ENCODE measurements around the gene TOGARAM2. TPM values are rescaled to one million over a fixed set of nuclear protein-coding genes. Genes with fewer than 3 reads are reported as not detected.

The TOGARAM2 gene
- total and polyA plus RNA-seq, 9 donors = 0.52 to 3.8 (median 1.3) TPM

DNA sequence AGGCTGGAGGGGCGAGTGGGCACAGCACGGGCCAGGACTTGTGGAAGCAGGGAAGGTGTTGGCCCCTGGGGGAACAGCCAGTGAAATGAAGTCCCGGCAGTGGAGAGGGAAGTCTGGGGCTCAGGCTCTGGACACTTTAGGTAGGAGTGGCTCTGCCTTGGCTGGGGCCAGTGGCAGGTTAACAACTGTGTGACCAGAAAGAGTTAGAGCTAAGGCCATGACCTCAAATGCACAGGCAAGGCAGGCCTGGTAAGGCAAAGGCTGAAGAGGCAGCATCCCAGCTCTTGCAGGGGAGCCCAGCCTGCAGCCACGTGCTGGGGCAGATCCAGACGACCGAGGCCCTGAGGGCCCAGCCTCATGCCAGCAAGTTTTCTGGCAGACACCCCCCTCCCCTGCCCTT, 71.7 kb downstream of the TOGARAM2 start:
- no peak for DNase-seq
- Histone ChIP-seq H3K27ac (ENCODE audit: low read length) (no peak overlapping the region), H3K4me1 (ENCODE audit: control insufficient read depth, insufficient read depth, low read length) (peaks cover 17% of the 10 kb centered on the region), H3K36me3 (ENCODE audit: control insufficient read depth, insufficient read depth, low read length) (no peaks in the 10 kb centered on the region), H3K9me3 (replicated peaks; ENCODE audit: control insufficient read depth, low read depth, low read length) (no peaks in the 10 kb centered on the region), H3K4me3 (ENCODE audit: low read length) (no peak overlapping the region), H3K27me3 (ENCODE audit: control insufficient read depth, insufficient read depth, low read length) (peaks cover 4% of the 10 kb centered on the region)
- 45% methylated on average over 6 of the region's 6 CpGs for WGBS (ENCODE audit: insufficient coverage)

DNA sequence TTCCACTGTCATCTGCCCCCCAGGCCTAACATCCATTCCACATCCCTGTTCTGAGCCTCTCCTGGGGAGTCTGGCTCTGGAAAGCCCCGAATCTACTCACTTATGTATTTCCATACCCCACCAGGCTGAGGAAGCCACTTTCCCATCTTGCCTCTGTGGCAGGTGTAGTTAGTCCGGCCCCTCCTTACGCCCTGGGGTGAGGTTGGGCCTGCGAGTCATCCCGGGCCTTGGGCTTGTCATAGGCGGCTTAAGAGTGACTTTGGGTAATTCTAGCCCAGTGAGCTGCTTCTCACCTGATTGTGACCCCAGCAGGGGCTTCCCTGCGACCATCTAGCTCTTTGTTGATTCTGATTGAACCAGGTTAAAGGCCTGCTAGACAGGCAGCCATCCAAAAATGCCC, 72.1 kb downstream of the TOGARAM2 start:
- H3K27ac ChIP-seq (ENCODE audit: low read length) = no peak overlapping the region
- no peak overlapping the region for H3K4me3 ChIP-seq (ENCODE audit: low read length)
- DNase-seq = no peak
- peaks cover 17% of the 10 kb centered on the region for H3K4me1 ChIP-seq (ENCODE audit: control insufficient read depth, insufficient read depth, low read length)
- H3K27me3 ChIP-seq (ENCODE audit: control insufficient read depth, insufficient read depth, low read length) = peaks cover 4% of the 10 kb centered on the region
- no peaks in the 10 kb centered on the region for H3K36me3 ChIP-seq (ENCODE audit: control insufficient read depth, insufficient read depth, low read length)
- WGBS (ENCODE audit: insufficient coverage) = 63% methylated on average over 7 of the region's 7 CpGs
- H3K9me3 ChIP-seq (replicated peaks; ENCODE audit: control insufficient read depth, low read depth, low read length) = no peaks in the 10 kb centered on the region

DNA sequence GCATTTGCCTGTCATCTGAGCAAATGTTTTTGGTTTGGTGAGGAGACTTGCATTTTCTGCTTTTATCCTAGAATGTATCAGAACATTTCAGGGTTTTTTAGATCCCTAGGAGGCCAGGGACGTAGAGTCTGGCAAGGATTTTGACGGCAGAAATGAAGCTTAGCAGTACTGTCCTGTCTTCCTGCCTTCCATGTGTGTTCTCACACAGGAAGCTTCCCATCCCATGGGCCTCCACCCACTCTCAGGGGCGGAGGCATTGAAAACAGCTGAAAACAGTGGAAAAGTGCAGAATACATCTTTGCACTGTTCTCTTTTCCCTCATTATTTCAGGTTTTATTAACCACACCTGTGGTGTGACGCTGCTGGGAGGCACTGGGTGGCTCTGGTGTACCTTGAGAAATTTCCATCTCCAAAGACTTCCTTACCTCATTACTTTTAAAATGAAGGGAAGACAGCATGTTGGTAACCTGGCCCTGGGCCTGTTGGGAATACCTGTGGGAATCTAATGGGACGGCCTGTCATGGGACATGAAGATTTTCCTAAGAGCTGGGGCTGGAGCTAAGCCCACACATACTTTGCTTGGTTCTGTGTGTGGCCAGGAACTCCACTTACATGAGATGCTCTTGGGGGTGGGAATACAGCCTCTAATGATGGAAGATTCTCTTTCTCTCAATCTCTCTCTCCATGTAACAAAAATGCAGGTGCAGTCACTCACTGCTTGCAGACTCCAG, 72.7 kb downstream of the TOGARAM2 start:
- no peak overlapping the region for H3K4me3 ChIP-seq (ENCODE audit: low read length)
- peaks cover 4% of the 10 kb centered on the region for H3K27me3 ChIP-seq (ENCODE audit: control insufficient read depth, insufficient read depth, low read length)
- 22% methylated on average over 3 of the region's 5 CpGs for WGBS (ENCODE audit: insufficient coverage)
- H3K9me3 ChIP-seq (replicated peaks; ENCODE audit: control insufficient read depth, low read depth, low read length) = no peaks in the 10 kb centered on the region
- no peaks in the 10 kb centered on the region for H3K36me3 ChIP-seq (ENCODE audit: control insufficient read depth, insufficient read depth, low read length)
- DNase-seq = peak; percentile 65
- peaks cover 17% of the 10 kb centered on the region for H3K4me1 ChIP-seq (ENCODE audit: control insufficient read depth, insufficient read depth, low read length)
- H3K27ac ChIP-seq (ENCODE audit: low read length) = no peak overlapping the region

DNA sequence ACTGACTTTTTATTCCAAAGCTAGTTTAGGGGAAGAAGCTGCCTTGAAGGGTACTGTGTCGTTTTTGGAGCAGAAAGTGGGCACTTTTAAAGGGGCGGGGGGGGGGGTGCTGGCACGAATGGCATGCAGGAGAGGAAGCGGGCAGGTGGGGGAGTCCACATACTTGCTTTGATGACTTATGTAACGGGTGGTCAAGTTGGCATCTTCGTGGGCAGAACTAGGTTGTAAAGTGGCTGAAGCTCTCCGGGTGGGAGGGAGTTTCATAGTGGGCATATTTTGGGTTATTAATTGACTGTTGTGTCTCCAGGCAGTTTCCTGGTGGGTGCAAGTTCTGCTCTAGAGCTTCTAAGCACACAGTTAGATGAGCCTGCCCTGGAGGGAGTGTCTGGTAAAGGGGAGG, 73.3 kb downstream of the TOGARAM2 start:
- Histone ChIP-seq H3K9me3 (replicated peaks; ENCODE audit: control insufficient read depth, low read depth, low read length) (no peaks in the 10 kb centered on the region), H3K4me3 (ENCODE audit: low read length) (no peak overlapping the region), H3K27ac (ENCODE audit: low read length) (no peak overlapping the region), H3K36me3 (ENCODE audit: control insufficient read depth, insufficient read depth, low read length) (no peaks in the 10 kb centered on the region), H3K4me1 (ENCODE audit: control insufficient read depth, insufficient read depth, low read length) (peaks cover 17% of the 10 kb centered on the region), H3K27me3 (ENCODE audit: control insufficient read depth, insufficient read depth, low read length) (peaks cover 4% of the 10 kb centered on the region)
- 67% methylated on average over 3 of the region's 7 CpGs for WGBS (ENCODE audit: insufficient coverage)
- no peak for DNase-seq

DNA sequence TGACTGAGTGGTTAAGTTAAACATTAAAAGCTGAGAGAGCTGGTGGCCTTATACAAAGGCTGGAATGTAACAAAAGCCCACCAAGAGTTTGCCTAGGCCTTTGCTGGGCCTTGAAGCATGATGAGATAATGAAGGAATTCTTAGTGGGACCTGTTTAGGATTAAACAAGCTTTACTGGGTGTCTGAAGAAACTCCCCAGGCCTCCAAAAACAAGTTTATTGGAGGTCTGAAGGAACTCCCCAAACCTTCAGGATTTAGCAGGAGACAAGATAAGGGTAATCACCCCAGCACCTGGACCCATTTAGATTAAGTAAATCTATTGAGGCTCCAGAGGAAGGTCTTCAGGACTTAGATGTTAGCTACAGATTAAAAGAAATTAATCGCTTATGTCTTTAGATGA, 74.5 kb downstream of the TOGARAM2 start:
- no peak for DNase-seq
- WGBS (ENCODE audit: insufficient coverage) = no CpG with 5 or more reads among the region's 1 CpG
- Histone ChIP-seq H3K27ac (ENCODE audit: low read length) (no peak overlapping the region), H3K4me3 (ENCODE audit: low read length) (no peak overlapping the region), H3K4me1 (ENCODE audit: control insufficient read depth, insufficient read depth, low read length) (peaks cover 14% of the 10 kb centered on the region), H3K36me3 (ENCODE audit: control insufficient read depth, insufficient read depth, low read length) (no peaks in the 10 kb centered on the region), H3K9me3 (replicated peaks; ENCODE audit: control insufficient read depth, low read depth, low read length) (no peaks in the 10 kb centered on the region), H3K27me3 (ENCODE audit: control insufficient read depth, insufficient read depth, low read length) (peaks cover 4% of the 10 kb centered on the region)

DNA sequence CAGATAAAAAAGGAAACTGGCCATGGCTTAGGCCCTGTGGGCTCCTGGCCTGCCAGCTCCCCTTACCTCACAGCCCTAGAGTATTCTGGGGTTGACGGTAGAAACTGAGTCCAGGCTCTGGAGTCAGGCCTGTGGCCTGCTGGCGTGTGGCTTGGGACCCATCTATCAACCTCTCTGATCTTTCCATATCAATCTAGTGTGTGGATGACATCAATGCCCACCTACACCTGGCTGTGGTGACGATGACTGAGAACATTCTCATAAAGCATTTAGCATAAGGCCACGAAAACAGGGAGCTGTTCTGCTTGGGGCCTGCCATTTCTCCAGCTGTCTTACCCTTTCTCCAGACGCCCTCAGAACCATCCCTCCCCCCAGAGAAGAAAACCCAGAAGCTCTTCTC, 75.4 kb downstream of the TOGARAM2 start:
- WGBS (ENCODE audit: insufficient coverage) = 82% methylated on average over 3 of the region's 5 CpGs
- DNase-seq = no peak
- Histone ChIP-seq H3K4me3 (ENCODE audit: low read length) (no peak overlapping the region), H3K9me3 (replicated peaks; ENCODE audit: control insufficient read depth, low read depth, low read length) (no peaks in the 10 kb centered on the region), H3K27me3 (ENCODE audit: control insufficient read depth, insufficient read depth, low read length) (peaks cover 4% of the 10 kb centered on the region), H3K27ac (ENCODE audit: low read length) (no peak overlapping the region), H3K4me1 (ENCODE audit: control insufficient read depth, insufficient read depth, low read length) (peaks cover 11% of the 10 kb centered on the region), H3K36me3 (ENCODE audit: control insufficient read depth, insufficient read depth, low read length) (no peaks in the 10 kb centered on the region)

DNA sequence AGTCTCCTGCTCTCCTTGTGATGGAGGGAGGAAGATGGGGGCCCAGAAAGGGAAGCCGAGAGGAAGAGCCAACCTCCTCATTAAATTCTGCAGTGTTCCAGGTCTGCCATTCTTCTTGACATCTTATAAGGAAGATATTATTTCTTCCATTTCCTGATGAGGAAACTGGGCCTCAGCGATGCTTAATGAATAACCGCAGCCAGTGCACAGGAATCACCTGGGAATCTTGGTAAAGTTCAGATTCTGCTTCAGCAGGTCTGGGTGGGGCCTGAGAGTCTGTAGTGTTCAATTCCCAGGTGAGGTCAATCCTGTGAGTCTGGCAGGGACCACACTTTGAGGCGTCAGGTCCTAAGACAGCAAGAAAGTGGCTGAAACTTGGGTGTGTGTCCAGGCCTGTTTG, 75.9 kb downstream of the TOGARAM2 start:
- Histone ChIP-seq H3K4me1 (ENCODE audit: control insufficient read depth, insufficient read depth, low read length) (peaks cover 11% of the 10 kb centered on the region), H3K9me3 (replicated peaks; ENCODE audit: control insufficient read depth, low read depth, low read length) (no peaks in the 10 kb centered on the region), H3K27me3 (ENCODE audit: control insufficient read depth, insufficient read depth, low read length) (peaks cover 2% of the 10 kb centered on the region), H3K36me3 (ENCODE audit: control insufficient read depth, insufficient read depth, low read length) (no peaks in the 10 kb centered on the region), H3K27ac (ENCODE audit: low read length) (no peak overlapping the region), H3K4me3 (ENCODE audit: low read length) (no peak overlapping the region)
- no peak for DNase-seq
- WGBS (ENCODE audit: insufficient coverage) = 87% methylated on average over 3 of the region's 4 CpGs

DNA sequence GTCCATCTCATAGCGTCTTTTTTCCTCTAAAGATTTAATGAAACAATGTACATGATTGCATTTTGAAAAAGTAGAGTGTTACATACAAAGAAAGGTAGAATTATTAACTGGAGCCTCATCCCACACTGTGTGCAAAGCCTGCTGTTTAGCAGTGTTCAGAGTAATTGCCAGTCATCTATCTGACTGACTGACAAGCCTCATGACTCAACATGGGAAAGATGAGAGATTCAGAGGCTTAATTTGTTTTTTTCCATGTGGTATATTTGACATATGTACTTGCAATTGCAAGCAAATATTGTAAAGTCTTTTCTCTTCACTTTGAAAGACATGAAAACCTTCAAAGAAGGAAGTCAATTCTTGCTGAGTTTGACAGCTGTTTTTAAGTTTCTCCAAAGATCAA, 78.5 kb downstream of the TOGARAM2 start:
- Histone ChIP-seq H3K36me3 (ENCODE audit: control insufficient read depth, insufficient read depth, low read length) (no peaks in the 10 kb centered on the region), H3K4me1 (ENCODE audit: control insufficient read depth, insufficient read depth, low read length) (peaks cover 26% of the 10 kb centered on the region), H3K27ac (ENCODE audit: low read length) (no peak overlapping the region), H3K4me3 (ENCODE audit: low read length) (no peak overlapping the region), H3K27me3 (ENCODE audit: control insufficient read depth, insufficient read depth, low read length) (no peaks in the 10 kb centered on the region), H3K9me3 (replicated peaks; ENCODE audit: control insufficient read depth, low read depth, low read length) (no peaks in the 10 kb centered on the region)
- peak; percentile 52 for DNase-seq
- no CpG with 5 or more reads among the region's 1 CpG for WGBS (ENCODE audit: insufficient coverage)

DNA sequence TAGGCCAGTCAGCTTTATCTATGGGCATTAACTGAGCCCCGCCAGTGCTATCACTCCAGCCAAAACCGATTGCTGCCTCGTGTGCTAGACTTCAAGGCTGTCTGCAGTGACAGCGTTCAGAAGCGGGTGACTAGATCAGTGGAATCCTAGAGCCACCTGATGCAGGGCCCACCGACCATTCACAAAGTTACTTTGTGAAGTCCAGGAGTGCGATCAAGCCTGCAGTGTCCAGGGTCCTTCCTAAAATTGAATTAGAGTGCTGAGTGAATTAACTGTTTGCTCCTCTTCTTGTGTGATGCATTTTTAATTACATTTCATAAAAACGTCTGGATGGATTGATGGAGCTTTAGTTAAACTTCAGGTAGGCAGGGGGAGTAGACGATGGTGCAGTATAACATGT, 79.3 kb downstream of the TOGARAM2 start:
- no peaks in the 10 kb centered on the region for H3K27me3 ChIP-seq (ENCODE audit: control insufficient read depth, insufficient read depth, low read length)
- 68% methylated on average over 5 of the region's 9 CpGs for WGBS (ENCODE audit: insufficient coverage)
- no peaks in the 10 kb centered on the region for H3K9me3 ChIP-seq (replicated peaks; ENCODE audit: control insufficient read depth, low read depth, low read length)
- peaks cover 34% of the 10 kb centered on the region for H3K4me1 ChIP-seq (ENCODE audit: control insufficient read depth, insufficient read depth, low read length)
- H3K4me3 ChIP-seq (ENCODE audit: low read length) = no peak overlapping the region
- no peaks in the 10 kb centered on the region for H3K36me3 ChIP-seq (ENCODE audit: control insufficient read depth, insufficient read depth, low read length)
- DNase-seq = no peak
- H3K27ac ChIP-seq (ENCODE audit: low read length) = no peak overlapping the region

DNA sequence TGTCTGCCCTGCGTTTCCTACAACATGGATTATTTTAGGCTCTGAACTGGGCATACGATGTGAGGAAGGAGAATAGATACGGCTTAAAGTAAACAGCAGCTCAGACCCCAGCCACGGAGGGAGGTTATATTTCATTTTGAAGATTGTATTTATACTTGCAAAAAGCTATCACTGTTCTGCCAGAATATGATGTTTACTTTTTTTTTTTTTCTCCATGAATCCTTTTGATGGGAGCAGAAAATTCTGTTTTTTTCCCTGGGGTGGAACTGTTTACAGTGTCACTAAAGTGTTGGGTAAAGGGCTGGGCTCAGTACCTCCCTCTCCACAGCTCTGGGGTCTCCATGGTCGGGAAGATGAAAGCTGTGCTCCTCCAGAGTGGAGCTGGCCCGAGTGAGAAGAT, 80.1 kb downstream of the TOGARAM2 start:
- 60% methylated on average over 1 of the region's 6 CpGs for WGBS (ENCODE audit: insufficient coverage)
- no peaks in the 10 kb centered on the region for H3K9me3 ChIP-seq (replicated peaks; ENCODE audit: control insufficient read depth, low read depth, low read length)
- H3K36me3 ChIP-seq (ENCODE audit: control insufficient read depth, insufficient read depth, low read length) = no peaks in the 10 kb centered on the region
- H3K4me1 ChIP-seq (ENCODE audit: control insufficient read depth, insufficient read depth, low read length) = peaks cover 37% of the 10 kb centered on the region
- no peak for DNase-seq
- H3K27me3 ChIP-seq (ENCODE audit: control insufficient read depth, insufficient read depth, low read length) = no peaks in the 10 kb centered on the region
- no peak overlapping the region for H3K27ac ChIP-seq (ENCODE audit: low read length)
- H3K4me3 ChIP-seq (ENCODE audit: low read length) = no peak overlapping the region

DNA sequence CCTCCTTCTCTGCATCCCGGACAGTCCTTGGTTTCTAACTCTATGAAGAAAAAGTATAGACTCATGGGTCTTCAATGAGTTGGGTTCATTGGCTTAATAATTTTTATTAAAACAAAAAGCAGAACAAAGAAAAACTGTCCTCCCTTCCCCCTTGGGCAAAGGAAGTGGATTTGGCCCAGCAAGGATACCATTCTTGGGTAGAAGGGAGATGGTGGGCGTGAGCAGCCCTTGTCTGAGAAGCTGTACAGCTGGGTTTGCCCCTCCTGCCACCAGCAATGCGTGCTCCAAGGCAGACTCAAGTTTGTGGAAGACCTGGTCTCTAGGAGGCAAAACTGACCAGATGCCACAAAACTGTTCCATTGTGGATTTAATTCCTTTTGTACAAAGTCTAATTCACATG, 80.5 kb downstream of the TOGARAM2 start:
- H3K27ac ChIP-seq (ENCODE audit: low read length) = no peak overlapping the region
- H3K4me3 ChIP-seq (ENCODE audit: low read length) = no peak overlapping the region
- no CpG with 5 or more reads among the region's 3 CpGs for WGBS (ENCODE audit: insufficient coverage)
- H3K36me3 ChIP-seq (ENCODE audit: control insufficient read depth, insufficient read depth, low read length) = no peaks in the 10 kb centered on the region
- H3K4me1 ChIP-seq (ENCODE audit: control insufficient read depth, insufficient read depth, low read length) = peaks cover 37% of the 10 kb centered on the region
- no peaks in the 10 kb centered on the region for H3K27me3 ChIP-seq (ENCODE audit: control insufficient read depth, insufficient read depth, low read length)
- no peak for DNase-seq
- H3K9me3 ChIP-seq (replicated peaks; ENCODE audit: control insufficient read depth, low read depth, low read length) = no peaks in the 10 kb centered on the region
